ENCODE results near the gene LRP1B. TPM values are rescaled to one million over a fixed set of nuclear protein-coding genes. Genes with fewer than 3 reads are reported as not detected.

Gene LRP1B
- total RNA-seq, 4 donors from 2014 or later: 0.85 to 3.3 (median 1.1) TPM; not detected in 1

GRCh38 chr2:140249821-140250220 lies 1881.0 kb downstream of the LRP1B start:
- Histone ChIP-seq H3K4me3 (no peak overlapping the region), H3K36me3 (no peaks in the 10 kb centered on the region), H3K9me3 (no peaks in the 10 kb centered on the region), H3K4me1 (no peaks in the 10 kb centered on the region), H3K27ac (no peak overlapping the region), H3K27me3 (no peaks in the 10 kb centered on the region)
- TF ChIP-seq POLR2A (IDR thresholded peaks at IDR 0.05): no peak
- no peak for DNase-seq

DNA sequence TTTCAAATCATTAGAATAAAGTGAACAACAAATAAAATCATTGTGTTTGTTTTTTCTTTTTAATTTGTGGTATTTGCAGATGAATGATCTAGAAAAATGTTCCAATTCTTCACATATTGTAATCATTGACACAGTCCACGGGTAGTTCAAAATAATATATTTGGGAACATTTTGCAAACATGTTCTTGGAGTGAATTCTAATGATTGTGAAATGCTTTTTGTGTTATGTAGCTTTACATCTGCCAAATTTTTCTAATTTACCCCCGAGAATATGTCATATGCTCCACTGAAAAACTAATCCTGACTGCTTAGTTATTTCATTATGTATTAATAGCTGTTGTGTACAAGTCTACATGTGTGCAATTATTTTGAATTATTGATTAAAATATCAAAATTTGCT lies 1882.2 kb downstream of the LRP1B start:
- H3K4me3 ChIP-seq: no peak overlapping the region
- no peak for TF ChIP-seq POLR2A (IDR thresholded peaks at IDR 0.05)
- H3K4me1 ChIP-seq: no peaks in the 10 kb centered on the region
- no peaks in the 10 kb centered on the region for H3K36me3 ChIP-seq
- DNase-seq: no peak
- no peaks in the 10 kb centered on the region for H3K9me3 ChIP-seq
- H3K27ac ChIP-seq: no peak overlapping the region
- H3K27me3 ChIP-seq: no peaks in the 10 kb centered on the region

- DNase-seq: no peak
- no peaks in the 10 kb centered on the region for H3K27me3 ChIP-seq
- no peaks in the 10 kb centered on the region for H3K4me1 ChIP-seq
- no peaks in the 10 kb centered on the region for H3K36me3 ChIP-seq
- H3K27ac ChIP-seq: no peak overlapping the region
- no peak for TF ChIP-seq POLR2A (IDR thresholded peaks at IDR 0.05)
- TF ChIP-seq, protein P1, sequence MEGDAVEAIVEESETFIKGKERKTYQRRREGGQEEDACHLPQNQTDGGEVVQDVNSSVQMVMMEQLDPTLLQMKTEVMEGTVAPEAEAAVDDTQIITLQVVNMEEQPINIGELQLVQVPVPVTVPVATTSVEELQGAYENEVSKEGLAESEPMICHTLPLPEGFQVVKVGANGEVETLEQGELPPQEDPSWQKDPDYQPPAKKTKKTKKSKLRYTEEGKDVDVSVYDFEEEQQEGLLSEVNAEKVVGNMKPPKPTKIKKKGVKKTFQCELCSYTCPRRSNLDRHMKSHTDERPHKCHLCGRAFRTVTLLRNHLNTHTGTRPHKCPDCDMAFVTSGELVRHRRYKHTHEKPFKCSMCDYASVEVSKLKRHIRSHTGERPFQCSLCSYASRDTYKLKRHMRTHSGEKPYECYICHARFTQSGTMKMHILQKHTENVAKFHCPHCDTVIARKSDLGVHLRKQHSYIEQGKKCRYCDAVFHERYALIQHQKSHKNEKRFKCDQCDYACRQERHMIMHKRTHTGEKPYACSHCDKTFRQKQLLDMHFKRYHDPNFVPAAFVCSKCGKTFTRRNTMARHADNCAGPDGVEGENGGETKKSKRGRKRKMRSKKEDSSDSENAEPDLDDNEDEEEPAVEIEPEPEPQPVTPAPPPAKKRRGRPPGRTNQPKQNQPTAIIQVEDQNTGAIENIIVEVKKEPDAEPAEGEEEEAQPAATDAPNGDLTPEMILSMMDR (IDR thresholded peaks at IDR 0.05): no peak
- no peak overlapping the region for H3K4me3 ChIP-seq
- H3K9me3 ChIP-seq: no peaks in the 10 kb centered on the region
These were observed 1883.2 kb downstream of the LRP1B start for GRCh38 chr2:140247451-140248195.

- no peak overlapping the region for H3K27ac ChIP-seq
- H3K4me3 ChIP-seq: no peak overlapping the region
- TF ChIP-seq, protein P1 (IDR thresholded peaks at IDR 0.05): no peak
- TF ChIP-seq POLR2A (IDR thresholded peaks at IDR 0.05): no peak
- no peaks in the 10 kb centered on the region for H3K27me3 ChIP-seq
- no peaks in the 10 kb centered on the region for H3K9me3 ChIP-seq
- H3K36me3 ChIP-seq: no peaks in the 10 kb centered on the region
- H3K4me1 ChIP-seq: no peaks in the 10 kb centered on the region
- DNase-seq: no peak
These were observed 1883.9 kb downstream of the LRP1B start for GRCh38 chr2:140246957-140247356.

DNA sequence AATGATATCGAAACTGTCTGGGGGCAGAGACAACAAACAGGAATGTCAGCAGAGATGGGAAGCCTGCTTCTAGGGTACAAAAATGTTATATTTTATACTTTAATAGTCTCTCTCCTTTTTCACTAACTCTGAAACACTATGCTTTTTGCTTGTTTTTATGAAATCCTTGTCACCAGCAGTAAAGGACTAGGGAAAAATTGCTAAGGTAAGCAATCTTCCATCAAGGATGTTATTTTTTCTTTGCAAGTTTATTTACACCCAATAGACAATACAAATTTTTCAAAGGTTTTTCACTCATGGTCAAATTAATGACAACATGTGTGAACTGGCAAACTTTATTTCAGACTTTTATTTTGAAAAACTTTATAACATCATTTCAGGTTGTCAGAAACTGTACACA lies 1884.8 kb downstream of the LRP1B start:
- no peak for TF ChIP-seq POLR2A (IDR thresholded peaks at IDR 0.05)
- TF ChIP-seq, protein P1 (IDR thresholded peaks at IDR 0.05): no peak
- H3K36me3 ChIP-seq: no peaks in the 10 kb centered on the region
- no peaks in the 10 kb centered on the region for H3K4me1 ChIP-seq
- H3K4me3 ChIP-seq: no peak overlapping the region
- H3K27me3 ChIP-seq: no peaks in the 10 kb centered on the region
- no peaks in the 10 kb centered on the region for H3K9me3 ChIP-seq
- DNase-seq: no peak
- H3K27ac ChIP-seq: no peak overlapping the region

- no peak for TF ChIP-seq POLR2A (IDR thresholded peaks at IDR 0.05)
- TF ChIP-seq, protein P1 (IDR thresholded peaks at IDR 0.05): no peak
- no peak overlapping the region for H3K27ac ChIP-seq
- H3K27me3 ChIP-seq: no peaks in the 10 kb centered on the region
- no peaks in the 10 kb centered on the region for H3K36me3 ChIP-seq
- no peak for DNase-seq
- H3K4me3 ChIP-seq: no peak overlapping the region
- H3K4me1 ChIP-seq: no peaks in the 10 kb centered on the region
- H3K9me3 ChIP-seq: no peaks in the 10 kb centered on the region
These were observed 1887.9 kb downstream of the LRP1B start for GRCh38 chr2:140242889-140243288.

DNA sequence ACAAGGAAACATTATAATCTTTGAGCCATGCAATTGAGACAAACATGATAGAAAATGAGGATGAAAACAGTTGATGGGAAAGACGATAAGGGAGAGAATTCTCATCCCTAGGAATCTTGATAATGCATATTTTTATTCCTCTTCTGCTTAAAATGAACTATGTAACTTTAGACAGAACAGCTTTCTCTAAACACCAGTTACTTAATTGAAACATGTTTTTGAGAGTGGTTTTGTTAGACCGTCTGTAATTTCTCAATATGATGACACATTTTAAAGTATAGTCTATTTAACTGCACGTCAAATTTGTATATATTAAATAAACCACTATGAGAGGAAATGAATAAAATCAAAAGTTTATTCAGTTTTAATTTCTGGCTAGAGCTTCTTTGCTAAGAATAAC lies 1896.7 kb downstream of the LRP1B start:
- Histone ChIP-seq H3K4me1 (no peaks in the 10 kb centered on the region), H3K9me3 (no peaks in the 10 kb centered on the region), H3K4me3 (no peak overlapping the region), H3K36me3 (no peaks in the 10 kb centered on the region), H3K27ac (no peak overlapping the region), H3K27me3 (no peaks in the 10 kb centered on the region)
- TF ChIP-seq, protein P1 (IDR thresholded peaks at IDR 0.05): no peak
- no peak for TF ChIP-seq POLR2A (IDR thresholded peaks at IDR 0.05)
- DNase-seq: no peak

Data from Peyer's patch (tissue), 4 donors.